NCI-H1417 treated with DMSO at 0.1 percent for 48 hours (cell line): Measurements from ENCODE around the gene POTEG.
"Not testable (repeated sequence)": the region's sequence is repeated elsewhere in the genome, so short reads cannot be mapped to it uniquely, and the experiment has no call there.

ENCODE experiments used
- DNase-seq: peaks from one replicate; lab custom pipeline; 2025; lab: John Stamatoyannopoulos, UW

POTEG gene

DNA sequence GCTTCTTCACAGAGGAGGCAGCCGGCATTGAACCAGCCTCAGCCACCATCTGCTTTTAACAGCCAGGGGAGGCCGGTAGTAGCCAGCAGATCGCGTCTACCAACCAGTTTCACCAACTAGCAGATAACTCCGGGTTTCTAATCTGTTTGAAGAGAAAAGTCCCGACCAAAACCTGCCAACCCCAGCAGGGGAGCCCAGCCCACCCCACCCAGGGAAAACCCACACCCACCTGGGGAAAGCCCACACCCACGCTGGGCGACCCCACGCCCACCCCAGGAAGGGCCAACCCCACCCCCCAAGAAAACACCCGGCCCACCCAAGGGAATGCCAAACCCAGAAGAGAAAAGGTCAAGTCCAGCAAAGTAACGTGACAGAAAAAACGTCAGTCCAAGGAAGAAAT lies at the start of gene POTEG:
TSS of gene POTEG (minus strand) at position 101 of the 400 bp plus-strand sequence. CDS start at position 49, 52 bp downstream.
- not testable (repeated sequence) for DNase-seq

DNA sequence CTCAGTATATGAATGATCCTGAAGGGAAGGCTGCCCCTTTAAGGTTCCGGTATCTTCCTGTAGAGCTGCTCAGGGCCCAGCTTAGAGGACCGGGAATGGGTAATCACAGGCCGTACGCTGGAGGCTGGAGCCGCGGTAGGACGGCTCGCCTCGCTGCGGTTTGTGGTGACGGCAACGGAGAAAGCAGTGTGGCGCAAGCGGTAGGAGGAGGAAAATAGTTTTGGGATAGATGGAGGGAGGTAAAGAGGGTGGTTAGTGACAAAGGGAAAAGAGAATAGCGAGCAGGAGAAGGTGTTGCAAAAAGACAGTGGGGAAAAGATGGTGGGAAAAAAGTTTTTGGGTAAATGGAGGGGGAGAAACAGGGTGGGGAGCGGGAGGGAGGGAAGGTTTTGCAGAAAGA lies 48.0 kb upstream of the POTEG start:
- DNase-seq: not testable (repeated sequence)

DNA sequence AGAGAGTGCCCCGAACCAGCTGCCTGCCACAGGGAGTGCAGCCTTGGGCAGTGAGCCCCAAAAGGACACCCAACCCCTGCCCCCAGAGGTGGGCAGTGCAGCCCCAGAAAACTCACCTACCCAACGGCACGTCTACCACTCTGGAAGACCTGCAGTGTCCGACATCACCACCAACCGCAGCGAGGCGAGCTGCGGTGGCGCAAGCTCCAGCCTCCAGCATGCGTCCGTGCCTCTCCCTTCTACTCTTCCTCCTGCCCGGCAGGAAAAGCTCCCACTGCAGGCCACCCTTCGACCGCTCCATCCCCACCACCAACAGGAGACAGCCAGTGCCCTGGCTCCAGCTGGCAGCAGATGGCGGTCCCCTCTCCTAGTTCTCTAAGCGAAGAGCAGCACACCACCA lies 47.3 kb upstream of the POTEG start:
- not testable (repeated sequence) for DNase-seq

DNA sequence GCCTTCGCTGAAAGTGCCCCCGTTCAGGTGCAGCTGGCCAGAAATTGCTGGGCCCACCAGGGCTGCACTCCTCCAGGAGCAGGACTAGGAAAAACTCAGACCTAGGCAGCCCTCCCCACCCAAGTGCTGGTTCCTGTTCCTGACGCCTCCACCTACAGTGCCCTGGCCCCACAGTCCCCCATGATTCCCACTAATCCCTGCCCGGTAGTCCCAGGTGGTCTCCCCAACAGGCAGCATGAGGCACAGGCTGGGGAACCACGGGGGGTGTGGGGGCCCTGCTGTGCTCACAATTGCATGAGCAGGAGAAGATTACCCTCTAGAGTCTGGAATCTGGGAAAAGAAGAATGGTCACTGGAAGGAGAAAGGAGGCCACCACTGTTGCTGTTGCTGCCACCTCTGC lies 46.4 kb upstream of the POTEG start:
- not testable (repeated sequence) for DNase-seq

DNA sequence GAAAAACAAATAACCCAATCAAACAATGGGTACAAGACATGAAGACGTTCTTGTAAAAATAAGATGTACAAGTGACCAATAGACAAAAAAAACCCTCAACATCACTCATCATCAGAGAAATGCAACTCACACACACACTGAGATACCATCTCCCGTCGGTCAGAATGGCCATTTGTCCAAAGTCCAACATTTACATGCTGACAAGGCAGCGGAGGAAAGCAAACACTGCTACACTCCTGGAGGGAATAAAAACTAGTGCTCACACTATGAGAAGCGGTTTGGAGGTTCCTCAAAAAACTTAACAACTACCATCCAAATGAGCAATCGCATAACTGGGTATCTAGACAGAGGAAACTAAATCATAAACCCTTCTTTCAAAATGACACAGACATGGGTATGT lies 11.6 kb upstream of the POTEG start:
- DNase-seq: not testable (repeated sequence)

DNA sequence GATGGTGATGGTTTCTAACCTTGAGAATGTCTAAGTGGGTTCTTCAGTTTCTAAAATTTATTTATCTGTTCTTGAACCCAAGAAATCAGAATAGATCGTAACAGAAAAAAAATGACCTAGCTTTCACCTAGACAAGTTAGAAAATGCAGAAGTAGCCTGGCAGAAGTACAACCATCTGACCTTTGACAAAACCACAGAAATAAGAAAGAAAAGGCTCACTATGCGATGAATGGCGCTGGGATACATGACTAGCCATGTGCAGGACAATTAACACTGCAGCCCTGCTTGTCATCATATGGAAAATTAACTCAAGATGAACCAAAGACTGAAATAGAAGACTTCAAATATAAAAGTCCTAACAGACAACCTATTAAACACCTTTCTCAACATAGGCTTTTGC lies 5.7 kb upstream of the POTEG start:
- not testable (repeated sequence) for DNase-seq

DNA sequence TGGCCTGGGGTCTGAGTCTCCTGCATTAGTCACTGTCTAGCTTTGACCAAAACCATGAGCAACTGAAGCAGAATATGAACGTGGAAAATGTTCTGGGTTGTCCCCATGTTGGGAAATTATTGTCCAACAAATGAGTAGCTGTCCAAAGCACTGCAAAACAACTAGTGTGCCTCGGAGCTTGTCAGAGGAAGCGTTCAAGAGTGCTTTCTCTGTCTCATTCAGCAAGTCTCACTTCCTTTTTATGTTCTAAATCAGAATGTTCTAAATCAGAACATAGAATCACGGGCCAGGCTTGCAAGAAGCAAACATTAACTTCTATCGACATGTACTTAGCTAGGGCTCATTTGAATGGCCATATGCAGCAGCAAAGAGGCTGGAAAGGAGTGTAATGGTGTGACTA lies 5.1 kb upstream of the POTEG start:
- DNase-seq: not testable (repeated sequence)

DNA sequence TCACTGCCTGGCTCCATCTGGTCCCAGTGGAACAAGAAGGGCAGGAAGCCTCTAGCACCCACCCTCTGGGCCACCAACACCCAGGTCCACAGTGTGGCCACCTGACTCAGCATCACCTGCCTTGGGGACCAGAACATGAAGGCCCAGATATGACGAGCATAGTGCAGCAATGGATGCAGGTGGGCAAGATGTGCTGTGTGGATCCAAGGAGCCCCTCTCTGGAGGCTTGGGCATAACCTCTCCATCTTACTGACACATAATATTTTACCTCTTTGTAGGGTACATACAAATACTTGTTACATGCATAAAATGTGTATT lies 2.9 kb upstream of the POTEG start:
- not testable (repeated sequence) for DNase-seq

DNA sequence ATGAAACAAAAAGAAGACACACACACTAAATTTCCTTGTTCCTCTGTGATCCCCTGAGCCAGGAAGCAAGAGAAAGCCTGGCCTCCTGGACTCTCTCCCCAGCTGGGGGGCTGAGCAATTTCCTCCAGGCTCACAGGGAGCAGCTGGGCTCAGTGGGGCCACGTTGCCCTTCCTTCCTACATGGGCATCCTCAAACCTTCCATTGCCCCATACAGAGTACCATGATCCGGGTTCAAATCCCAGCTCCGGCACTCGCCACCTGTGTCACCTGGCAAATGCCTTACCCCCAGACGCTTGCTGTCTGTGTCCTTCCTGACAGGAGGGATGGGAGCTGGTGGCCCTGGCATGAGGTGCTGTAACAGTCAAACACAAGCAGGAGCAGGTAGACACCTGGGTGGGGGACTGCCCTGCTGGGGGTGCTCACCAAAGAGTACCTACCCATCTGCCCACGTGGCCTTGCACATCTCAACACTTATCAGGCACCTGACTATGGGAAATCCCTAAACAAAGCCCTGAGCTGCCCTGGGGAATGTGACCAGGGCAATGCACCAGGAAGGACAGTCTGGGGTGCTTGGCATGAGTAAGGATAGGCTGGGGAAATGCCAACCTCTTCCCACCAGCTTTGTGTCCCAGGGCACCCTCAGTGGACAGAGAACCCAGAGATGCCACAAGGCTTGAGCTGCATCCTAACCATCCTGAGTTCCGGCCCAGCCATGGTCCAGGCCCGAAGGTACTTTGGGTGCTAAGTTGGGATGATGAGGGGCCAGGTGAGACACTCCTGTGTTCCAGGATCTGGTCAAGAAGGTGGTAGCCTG lies 2.4 kb upstream of the POTEG start:
- DNase-seq: not testable (repeated sequence)

DNA sequence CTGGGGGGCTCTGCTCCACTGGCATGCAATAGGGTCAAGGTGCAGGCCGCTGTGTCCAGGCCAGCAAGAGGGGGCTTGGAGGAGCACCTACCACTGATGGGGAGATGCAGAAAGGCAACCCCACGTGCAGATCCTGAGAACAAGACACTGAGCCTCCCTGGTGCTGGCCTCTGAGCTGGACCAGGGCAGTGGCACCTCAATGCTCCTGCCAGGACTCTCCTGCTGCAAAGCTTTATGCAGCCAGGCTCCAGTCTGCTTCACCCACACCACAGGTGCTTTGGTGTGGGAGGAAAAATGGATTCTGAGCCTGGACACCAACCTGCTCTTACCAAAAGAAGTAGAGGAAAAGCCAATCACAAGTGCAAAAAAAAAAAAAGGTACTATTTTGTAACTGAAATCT lies 1.7 kb upstream of the POTEG start:
- not testable (repeated sequence) for DNase-seq

DNA sequence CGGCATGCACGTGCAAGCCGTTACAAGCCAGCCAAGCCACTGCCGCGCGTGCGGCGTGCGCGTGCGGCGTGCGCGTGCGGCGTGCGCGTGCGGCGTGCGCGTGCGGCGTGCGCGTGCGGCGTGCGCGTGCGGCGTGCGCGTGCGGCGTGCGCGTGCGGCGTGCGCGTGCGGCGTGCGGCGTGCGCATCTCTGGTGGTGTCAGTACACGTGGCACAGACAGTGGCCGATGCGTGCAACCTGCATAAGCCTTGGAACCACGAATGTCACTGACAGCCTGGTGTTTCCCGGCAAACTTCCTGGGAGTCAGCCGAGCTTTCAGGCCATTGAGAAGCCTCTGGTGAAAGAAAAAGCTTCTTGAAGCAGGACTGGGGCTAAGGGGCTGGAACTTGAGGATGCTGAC lies 750 bp upstream of the POTEG start:
- DNase-seq: not testable (repeated sequence)

DNA sequence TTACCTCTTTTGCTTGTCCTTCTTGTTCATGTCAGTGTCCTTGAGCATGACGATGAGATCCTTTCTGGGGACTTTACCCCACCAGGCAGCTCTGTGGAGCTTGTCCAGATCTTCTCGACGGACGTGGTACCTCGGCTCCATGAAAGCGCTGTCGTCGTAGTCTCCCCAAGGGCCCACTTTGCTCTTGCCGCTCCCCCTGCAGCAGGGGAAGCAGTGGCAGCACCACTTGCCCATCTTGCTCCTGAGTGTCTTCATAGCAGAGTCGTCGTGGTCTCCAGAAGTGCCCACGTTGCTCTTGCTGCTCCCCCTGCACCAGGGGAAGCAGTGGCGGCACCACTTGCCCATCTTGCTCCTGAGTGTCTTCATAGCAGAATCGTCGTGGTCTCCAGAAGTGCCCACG lies 376 bp downstream of the POTEG start:
- not testable (repeated sequence) for DNase-seq

DNA sequence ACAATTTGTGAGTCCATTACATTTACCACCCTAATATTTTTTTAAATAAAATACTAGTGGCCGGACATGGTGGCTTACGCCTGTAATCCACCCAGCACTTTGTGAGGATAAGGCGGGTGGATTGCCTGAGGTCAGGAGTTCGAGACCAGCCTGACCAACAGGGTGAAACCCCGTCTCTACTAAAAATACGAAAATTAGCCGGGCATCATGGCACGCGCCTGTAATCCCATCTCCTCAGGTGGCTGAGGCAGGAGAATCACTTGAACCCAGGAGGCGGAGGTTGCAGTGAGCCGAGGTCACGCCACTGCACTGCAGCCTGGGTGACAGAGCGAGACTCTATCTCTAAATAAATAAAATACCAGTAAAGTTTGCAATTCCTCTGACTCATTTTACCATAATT lies 25.6 kb downstream of the POTEG start:
- DNase-seq: not testable (repeated sequence)

DNA sequence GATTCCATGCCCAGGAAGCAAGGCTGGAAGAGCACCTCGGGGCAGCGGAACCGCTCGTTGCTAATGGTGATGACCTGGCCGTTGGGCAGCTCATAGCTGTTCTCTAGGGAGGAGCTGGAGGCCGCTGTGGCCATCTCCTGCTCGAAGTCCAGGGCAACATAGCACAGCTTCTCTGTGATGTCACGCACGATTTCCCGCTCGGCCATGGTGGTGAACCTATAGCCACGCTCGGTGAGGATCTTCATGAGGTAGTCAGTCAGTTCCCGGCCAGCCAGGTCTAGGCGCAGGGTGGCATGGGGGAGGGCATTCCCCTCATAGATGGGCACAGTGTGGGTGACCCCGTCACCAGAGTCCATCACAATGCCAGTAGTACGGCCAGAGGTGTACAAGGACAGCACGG lies 32.0 kb downstream of the POTEG start:
- not testable (repeated sequence) for DNase-seq

DNA sequence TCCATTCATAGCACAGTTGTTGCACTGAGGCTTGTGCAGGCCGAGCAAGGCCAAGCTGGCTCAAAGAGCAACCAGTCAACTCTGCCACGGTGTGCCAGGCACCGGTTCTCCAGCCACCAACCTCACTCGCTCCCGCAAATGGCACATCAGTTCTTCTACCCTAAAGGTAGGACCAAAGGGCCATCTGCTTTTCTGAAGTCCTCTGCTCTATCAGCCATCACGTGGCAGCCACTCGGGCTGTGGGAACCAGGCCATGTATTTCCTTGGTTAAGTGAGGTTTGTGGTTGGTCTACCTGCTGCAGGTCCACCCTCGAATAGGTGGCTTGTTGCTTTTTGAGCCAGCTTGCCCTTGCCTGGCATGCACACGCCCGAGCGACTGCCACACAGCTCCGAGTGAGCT lies 39.4 kb downstream of the POTEG start:
- DNase-seq: not testable (repeated sequence)

DNA sequence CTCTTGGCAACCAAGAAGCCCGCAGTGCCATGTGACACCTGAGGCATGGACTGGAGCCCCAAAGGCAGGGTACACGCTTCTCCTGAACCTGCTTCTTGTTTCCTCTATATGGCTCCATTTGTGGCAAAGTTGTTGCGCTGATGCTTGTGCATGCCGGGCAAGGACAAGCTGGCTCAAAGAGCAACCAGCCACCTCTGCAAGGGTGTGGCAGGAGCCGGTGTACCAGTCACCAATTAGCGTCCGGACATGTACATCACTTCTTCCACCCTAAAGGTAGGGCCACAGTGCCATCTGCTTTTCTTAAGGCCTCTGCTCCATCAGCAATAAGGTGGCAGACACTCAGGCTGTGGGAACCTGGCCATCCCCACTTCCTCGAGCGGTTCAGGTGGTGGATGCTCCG lies 43.9 kb downstream of the POTEG start:
- not testable (repeated sequence) for DNase-seq

DNA sequence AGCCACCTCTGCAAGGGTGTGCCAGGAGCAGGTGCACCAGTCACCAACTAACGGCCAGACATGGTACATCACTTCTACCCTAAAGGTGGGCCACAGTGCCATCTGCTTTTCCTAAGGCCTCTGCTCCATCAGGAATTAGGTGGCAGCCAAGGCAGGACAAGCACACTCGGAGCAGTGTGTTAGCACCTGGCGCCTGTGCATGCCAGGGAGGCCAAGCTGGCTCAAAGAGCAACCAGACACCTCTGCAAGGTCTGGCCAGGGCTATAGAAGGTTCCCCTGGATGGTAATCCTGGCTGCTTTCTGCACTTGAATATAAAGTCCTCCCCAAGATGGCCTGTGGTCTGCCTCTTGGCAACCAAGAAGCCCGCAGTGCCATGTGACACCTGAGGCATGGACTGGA lies 45.4 kb downstream of the POTEG start:
- DNase-seq: not testable (repeated sequence)

DNA sequence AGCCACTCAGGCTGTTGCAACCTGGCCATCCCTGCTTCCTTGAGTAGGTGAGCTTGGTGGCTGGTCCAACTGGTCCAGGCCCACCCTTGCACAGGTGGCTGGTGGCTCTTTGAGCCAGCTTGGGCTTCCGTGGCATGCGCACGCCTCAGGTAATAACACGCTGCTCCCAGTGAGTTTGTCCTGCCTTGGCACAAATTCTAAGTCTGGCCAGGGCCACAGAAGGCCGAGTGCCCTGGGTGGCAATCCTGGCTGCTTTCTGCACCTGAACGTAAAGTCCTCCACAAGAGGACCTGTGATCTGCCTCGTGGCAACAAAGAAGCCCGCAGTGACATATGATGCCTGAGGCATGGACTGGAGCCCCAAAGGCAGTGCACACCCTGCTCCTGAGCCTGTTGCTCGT lies 47.1 kb downstream of the POTEG start:
- DNase-seq: not testable (repeated sequence)

DNA sequence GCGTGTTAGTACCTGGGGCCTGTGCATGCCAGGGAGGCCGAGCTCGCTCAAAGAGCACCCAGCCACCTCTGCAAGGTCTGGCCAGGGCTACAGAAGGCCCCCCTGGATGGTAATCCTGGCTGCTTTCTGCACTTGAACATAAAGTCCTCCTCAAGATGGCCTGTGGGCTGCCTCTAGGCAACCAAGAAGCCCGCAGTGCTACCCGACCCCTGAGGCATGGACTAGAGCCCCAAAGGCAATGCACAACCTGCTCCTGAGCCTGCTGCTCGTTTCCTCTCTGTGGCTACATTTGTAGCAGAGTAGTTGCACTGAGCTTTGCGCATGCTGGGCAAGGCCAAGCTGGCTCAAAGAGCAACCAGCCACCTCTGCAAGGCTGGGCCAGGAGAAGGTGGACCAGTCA lies 47.8 kb downstream of the POTEG start:
- not testable (repeated sequence) for DNase-seq

DNA sequence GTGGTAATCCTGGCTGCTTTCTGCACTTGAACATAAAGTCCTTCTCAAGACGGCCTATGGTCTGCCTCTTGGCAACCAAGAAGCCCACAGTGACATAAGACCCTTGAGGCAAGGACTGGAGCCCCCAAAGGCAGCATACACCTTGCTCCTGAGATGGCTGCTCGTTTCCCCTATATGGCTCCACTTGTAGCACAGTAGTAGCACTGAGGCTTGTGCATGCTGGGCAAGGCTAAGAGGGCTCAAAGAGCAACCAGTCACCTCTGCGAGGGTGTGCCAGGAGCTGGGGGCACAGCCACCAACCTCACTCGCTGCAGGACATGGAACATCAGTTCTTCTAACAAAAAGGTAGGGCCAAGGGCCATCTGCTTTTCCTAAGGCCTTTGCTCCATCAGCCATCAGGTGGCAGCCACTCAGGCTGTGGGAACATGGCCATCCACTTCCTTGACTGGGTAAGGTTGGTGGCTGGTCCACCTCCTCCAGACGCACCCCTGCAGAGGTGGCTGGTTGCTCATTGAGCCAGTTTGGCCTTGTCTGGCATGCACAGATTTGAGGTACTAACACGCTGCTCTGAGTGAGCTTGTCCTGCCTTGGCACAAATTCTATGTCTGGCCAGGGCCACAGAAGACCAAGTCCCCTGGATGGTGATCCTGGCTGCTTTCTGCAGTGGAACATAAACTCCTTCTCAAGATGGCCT lies 49.9 kb downstream of the POTEG start:
- DNase-seq: not testable (repeated sequence)

DNA sequence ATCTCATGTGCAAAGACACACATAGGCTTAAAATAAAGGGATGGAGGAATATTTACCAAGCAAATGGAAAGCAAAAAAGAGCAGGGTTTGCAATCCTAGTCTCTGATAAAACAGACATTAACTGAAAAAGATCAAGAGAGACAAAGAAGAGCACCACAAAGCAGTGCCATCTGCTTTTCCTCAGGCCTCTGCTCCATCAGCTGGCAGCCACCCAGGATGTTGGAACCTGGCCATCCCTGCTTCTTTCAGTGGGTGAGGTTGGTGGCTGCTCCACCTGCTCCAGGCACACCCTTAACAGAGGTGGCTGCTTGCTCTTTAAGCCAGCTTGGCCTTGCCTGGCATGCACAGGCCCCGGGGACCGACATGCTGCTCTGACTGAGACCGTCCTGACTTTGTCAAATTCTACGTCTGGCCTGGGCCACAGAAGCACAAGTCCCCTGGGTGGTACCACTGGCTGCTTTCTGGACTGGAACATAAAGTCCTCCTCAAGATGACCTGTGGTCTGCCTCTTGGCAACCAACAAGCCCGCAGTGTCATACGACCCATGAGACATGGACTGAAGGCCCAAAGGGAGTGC lies 51.0 kb downstream of the POTEG start:
- not testable (repeated sequence) for DNase-seq

DNA sequence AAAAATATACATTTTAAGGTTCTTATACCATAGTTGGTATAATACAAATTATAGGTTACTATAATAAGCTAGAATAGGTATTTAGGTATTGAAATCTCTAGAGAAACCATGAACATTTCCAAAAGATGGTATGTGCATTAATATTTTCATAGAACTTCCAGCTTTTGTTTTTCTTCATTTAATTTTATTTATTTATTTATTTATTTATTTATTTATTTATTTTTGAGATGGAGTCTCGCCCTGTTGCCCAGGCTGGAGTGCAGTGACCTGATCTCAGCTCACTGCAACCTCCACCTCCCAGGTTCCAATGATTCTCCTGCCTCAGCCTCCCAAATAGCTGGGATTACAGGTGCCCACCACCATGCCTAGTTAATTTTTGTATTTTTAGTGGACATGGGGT lies 54.0 kb downstream of the POTEG start:
- DNase-seq: not testable (repeated sequence)

DNA sequence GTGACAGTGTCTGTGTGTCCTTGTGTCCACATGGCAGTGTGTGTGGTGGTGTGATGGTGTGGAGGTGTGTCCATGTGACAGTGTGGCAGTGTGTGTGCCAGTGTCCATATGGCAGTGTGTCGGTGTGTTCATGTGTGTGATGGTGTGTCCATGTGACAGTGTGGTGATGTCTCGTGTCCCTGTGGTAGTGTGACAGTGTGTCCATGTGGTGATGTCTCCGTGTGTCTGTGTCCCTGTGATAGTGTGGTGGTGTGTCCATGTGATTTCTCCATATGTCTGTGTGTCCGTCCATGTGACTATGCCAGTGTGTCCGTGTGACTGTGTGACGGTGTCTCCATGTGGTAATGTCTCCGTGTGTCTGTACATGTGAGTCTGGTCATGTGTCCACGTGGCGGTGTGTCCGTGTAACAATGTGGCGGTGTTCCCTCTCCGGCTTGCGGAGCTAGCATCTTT lies 59.7 kb downstream of the POTEG start:
- not testable (repeated sequence) for DNase-seq
